ENCODE results near the gene NELL2. TPM values are rescaled to one million over a fixed set of nuclear protein-coding genes. Genes with fewer than 3 reads are reported as not detected.

The NELL2 gene
- total RNA-seq, 1 donor from 2014 or later: 3.0 TPM

- no peak for ATAC-seq
Measured at GRCh38 chr12:44526655-44527182, 349.4 kb downstream of the NELL2 start.

- no peak for ATAC-seq
Measured at GRCh38 chr12:44525806-44526654, 350.1 kb downstream of the NELL2 start.

- ATAC-seq: no peak
Measured at GRCh38 chr12:44523828-44524227, 352.3 kb downstream of the NELL2 start.

DNA sequence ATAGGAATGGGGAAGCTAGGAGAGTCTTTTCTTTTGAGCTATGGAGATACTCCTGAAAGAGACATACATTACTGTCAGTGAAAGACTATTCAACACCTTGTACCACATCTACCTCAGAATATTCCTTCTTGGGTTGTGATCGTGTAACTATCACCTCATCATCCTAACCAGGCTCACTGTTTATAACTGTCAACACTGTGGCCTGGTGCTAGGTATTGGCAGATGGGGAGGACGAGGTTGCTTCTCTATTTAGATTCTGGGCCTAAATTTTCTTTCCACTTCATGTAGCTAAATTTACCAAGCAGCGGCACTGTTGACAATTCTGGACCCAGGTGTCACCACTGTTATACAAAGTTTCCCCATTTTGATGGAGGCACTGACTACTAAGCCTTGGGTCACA is 354.4 kb downstream of the NELL2 start:
- ATAC-seq: no peak

GRCh38 chr12:44519931-44520330 is 356.2 kb downstream of the NELL2 start:
- ATAC-seq: no peak

- ATAC-seq: no peak
Measured at GRCh38 chr12:44511289-44511688, 364.8 kb downstream of the NELL2 start.

DNA sequence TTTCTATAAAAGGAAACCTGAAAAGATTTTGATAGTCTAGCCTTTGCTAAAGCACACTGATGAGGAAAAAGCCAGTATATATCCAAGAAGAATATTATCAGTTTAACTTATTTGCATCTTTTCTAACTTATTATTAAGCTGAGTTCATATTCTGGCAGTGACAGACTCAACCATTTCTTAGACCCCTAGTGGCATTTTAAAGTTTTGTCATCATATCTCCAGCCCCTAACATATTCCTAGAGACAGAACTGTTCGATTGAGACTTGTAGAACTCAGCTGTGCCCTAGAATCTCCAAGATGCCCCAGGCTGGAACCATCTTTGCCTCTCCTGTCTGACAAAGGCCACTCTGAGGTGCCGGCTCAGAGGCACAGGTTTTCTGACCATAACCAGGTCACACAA is 365.6 kb downstream of the NELL2 start:
- no peak for ATAC-seq

GRCh38 chr12:44510076-44510475 is 366.0 kb downstream of the NELL2 start:
- no peak for ATAC-seq

- ATAC-seq: no peak
Measured at GRCh38 chr12:44509471-44509870, 366.6 kb downstream of the NELL2 start.

DNA sequence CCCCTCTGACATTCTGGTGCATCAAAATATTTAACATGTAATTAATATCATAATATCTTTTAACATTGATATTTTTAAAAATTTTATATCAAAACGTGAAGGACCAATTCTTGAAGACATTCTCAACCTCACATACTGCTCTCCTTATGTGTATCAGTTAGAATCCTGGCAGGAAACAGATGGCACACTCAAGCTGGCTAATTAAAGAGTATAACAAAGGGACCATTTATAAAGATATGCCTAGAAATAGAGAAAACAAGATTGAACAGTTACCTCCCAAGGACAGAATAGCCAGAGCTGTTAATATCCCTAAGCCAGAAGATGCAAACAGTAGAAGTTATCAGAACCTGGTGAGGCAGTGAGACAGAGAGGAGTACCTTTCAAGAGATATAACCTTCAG is 368.7 kb downstream of the NELL2 start:
- no peak for ATAC-seq

GRCh38 chr12:44504799-44505198 is 371.3 kb downstream of the NELL2 start:
- no peak for ATAC-seq

DNA sequence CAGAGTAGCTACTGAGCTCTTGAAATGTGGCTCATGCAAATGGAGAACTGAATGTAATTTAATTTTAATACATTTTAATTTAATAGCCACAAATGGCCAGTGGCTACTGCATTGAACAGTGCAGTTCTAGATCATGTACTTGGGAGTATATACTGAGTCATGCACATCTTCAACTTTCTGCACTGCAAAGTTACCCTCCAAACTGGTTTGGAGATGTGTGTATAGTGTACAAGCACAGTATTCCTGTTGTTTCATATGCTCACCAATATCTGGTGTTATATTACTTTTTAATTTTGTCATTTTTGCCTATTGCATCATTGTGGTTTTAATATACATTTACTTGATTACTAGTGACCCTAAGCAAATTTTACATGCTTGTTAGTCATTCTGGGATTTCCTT is 372.8 kb downstream of the NELL2 start:
- no peak for ATAC-seq

GRCh38 chr12:44502681-44503080 is 373.4 kb downstream of the NELL2 start:
- ATAC-seq: no peak

GRCh38 chr12:44500423-44500822 is 375.7 kb downstream of the NELL2 start:
- no peak for ATAC-seq

DNA sequence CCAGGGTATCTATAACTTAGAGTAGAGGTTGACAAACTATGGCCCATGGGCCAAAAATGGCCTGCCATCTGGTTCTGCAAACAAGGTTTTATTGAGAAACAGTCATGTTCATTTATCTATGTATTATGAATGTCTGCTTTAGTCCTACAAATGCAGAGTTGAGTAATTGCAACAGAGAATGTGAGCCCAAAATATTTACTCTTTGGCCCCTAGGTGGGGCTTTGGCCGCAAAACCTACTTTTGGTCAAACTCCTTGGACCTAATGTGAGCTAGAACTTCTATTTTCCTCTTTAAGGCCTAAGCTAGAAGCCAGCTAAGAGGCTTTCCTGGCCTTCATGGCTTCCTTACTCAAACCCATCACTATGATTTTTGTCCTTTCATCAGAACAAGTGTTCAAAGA is 379.1 kb downstream of the NELL2 start:
- no peak for ATAC-seq

DNA sequence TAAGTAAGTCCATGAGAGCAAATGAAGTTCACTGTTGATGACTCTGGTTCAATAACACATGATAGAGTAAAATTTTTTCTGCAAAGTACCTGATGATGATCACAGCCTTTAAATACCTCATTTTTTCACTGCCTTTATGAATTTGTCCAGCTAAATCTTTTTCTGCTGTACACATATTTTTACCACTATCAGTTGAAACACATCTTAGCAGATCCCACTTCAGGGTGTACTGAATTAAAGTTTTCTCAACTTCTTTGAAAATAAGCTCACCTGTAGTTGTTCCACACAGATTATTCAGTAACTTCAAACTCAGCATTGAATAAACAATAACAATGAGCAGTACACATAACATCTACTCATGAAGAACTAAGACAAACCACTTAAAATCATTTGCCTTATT is 385.9 kb downstream of the NELL2 start:
- ATAC-seq: no peak

DNA sequence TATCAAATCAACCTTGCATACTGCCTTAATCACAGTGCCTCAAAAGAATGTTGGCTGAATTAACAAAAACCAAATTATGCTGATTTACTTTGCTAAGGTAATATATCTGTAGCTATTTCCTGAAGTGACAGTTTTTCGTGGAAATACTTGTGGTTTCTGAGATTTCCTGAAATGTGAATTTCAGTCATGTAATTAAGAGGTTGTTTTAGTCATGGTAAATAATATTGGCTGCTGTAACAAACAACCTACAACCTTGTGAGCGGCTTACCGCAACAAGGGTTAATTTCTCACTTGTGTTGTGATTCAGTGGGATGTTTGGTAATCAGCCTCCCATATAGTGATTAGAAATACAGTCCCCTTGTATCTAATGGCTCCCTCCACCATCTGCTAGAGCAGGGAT is 387.9 kb downstream of the NELL2 start:
- ATAC-seq: no peak

DNA sequence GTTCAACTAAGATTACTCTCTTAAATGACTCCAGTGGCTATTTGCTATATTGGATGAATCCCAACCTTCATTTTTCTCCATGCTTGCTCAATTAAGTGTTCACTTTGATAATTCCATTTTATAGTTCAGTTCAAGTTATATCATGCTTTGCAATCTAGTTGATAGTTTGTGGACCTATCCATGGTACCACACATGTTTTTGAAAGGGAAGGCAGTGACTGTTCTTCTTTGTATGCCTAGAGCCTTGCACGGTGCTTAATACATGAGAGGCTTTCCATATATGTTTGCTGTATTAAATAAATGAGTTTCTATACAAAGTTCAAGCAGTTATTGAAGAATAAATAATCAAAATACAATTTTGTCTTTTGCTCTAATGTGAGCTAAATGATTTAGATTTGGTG is 391.3 kb downstream of the NELL2 start:
- ATAC-seq: no peak

- no peak for ATAC-seq
Measured at GRCh38 chr12:44477331-44477980, 398.7 kb downstream of the NELL2 start.

GRCh38 chr12:44476683-44477082 is 399.4 kb downstream of the NELL2 start:
- ATAC-seq: no peak

DNA sequence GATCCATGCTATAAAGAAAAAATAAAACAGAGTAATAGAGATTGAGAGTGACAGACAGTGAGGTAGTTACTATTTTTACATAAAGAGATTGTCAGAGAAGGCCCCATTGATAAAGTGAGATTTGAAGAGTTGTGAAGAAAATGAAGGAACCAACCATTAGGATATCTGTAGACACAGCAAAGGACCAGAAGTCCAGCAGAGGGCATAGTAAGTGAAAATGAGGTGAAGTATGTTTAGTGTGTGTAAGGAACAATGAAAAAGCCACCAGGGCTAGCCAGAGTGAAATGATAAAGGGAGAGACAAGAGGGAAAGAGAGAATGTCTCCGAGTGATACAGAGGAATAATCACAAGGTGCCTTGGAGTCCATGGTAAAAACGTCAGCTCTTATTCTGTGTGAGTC is 411.0 kb downstream of the NELL2 start:
- ATAC-seq: no peak

DNA sequence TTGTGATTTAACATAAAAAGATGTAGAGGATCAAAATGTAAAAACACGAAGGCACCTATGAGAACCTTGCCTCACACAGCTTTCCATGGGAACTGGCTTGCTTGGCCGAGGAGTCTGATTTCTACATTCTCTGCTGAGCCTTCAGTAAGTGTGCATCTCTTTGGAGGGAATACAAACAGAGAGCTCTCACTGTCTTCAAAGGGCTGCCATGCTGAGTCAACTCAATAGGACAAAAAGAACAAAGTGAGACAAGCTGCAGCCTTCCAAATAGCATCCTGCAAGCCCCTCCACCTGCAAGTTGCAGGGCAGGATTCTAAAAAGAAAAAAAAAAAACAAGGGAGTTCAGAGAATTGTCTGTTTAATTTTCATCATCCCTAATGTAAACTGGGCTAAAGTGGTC is 411.9 kb downstream of the NELL2 start:
- ATAC-seq: no peak

- no peak for ATAC-seq
Measured at GRCh38 chr12:44462729-44463128, 413.4 kb downstream of the NELL2 start.

GRCh38 chr12:44460261-44460660 is 415.9 kb downstream of the NELL2 start:
- no peak for ATAC-seq

Measured in esophagus mucosa (tissue), 1 donor.